A549 (cell line): ENCODE results near the gene LPIN2. TPM values are rescaled to one million over a fixed set of nuclear protein-coding genes. Genes with fewer than 3 reads are reported as not detected.

Experiments
- ATAC-seq, 2 experiments: fragments of 200-7000 bp in 1 of 2; fragments of >200 bp in 1 of 2; cut with Nextera tagmentation in 1 of 2; cut with Tn5 transposase in 1 of 2; 3 replicates each; pipeline versions ENCODE4 v1.8.0 to v1.9.1; 2018 to 2020; ENCODE audit warnings: mild to moderate bottlenecking in 1 of 2, moderate library complexity in 1 of 2
- CTCF ChIA-PET: fragments of 300-600 bp; sonication (Branson Sonifier 250); formaldehyde crosslinking; extraction: SDS; loops from one replicate; lab custom pipeline; 2021; ENCODE audit warnings: antibody characterized with exemption, inconsistent platforms; lab: Yijun Ruan, JAX
- POLR2A ChIA-PET: fragments of 350-600 bp; formaldehyde crosslinking; extraction: SDS; loops from one replicate; lab custom pipeline; 2021; ENCODE audit warnings: antibody characterized with exemption, inconsistent platforms; lab: Yijun Ruan, JAX
- DNase-seq, 2 experiments: peaks; one replicate each; pipeline versions ENCODE4 v3.0.0 to v3.0.0-alpha.2; 2011 to 2016; ENCODE audit warnings: low read depth in 1 of 2, low spot score in 1 of 2
- FAIRE-seq: peaks from 2 replicates; lab custom pipeline; 2011; peaks lifted over from hg19 to GRCh38; lab: Jason Lieb, UNC
- H3K27ac ChIP-seq, 2 experiments: fragments of >200 bp; sonication (Bioruptor Twin); formaldehyde crosslinking; 3 replicates each; pipeline ENCODE4 v1.5.1; 2016 to 2017
- H3K4me1 ChIP-seq: fragments of >200 bp; sonication (Bioruptor Twin); formaldehyde crosslinking; 3 replicates; pipeline ENCODE4 v1.6.1; 2016
- H3K4me2 ChIP-seq: fragments of >200 bp; sonication (Bioruptor Twin); formaldehyde crosslinking; 3 replicates; pipeline ENCODE4 v1.6.1; 2016
- H3K4me3 ChIP-seq: fragments of >200 bp; sonication (Bioruptor Twin); formaldehyde crosslinking; 3 replicates; pipeline ENCODE4 v1.5.1; 2016
- H3K9me3 ChIP-seq: fragments of >200 bp; sonication (Bioruptor Twin); formaldehyde crosslinking; 3 replicates; pipeline ENCODE4 v1.6.1; 2016
- ATOH8 ChIP-seq: fragments of 250-450 bp; sonication (Bioruptor Pico); IDR thresholded peaks from 2 replicates; pipeline ENCODE4 v1.5.0; 2020; ENCODE audit warnings: low read depth, mild to moderate bottlenecking, moderate library complexity
- BCL3 ChIP-seq: fragments of >200 bp; sonication (Bioruptor Twin); formaldehyde crosslinking; IDR thresholded peaks from 3 replicates; pipeline ENCODE4 v1.6.1; 2016
- BHLHE40 ChIP-seq: IDR thresholded peaks from 2 replicates; pipeline ENCODE4 v1.6.1; 2012; ENCODE audit warnings: low read depth, low read length, inconsistent platforms
- CBX2 ChIP-seq: fragments of 200-600 bp; sonication (generic); IDR thresholded peaks from 2 replicates; pipeline ENCODE4 v1.6.1; 2016; ENCODE audit warnings: low read depth, mild to moderate bottlenecking, borderline replicate concordance
- CBX8 ChIP-seq: fragments of 200-600 bp; sonication (generic); IDR thresholded peaks from 2 replicates; pipeline ENCODE4 v1.6.1; 2016
- CEBPB ChIP-seq, 2 experiments: fragments of >200 bp in 1 of 2; sonication (Bioruptor Twin) in 1 of 2; formaldehyde crosslinking in 1 of 2; IDR thresholded peaks; 2 replicates each; pipeline ENCODE4 v1.6.1; 2012 to 2016
- EHF ChIP-seq: fragments of 250-450 bp; sonication (Bioruptor Pico); IDR thresholded peaks from 2 replicates; pipeline ENCODE4 v1.5.0; 2020; ENCODE audit warnings: mild to moderate bottlenecking
- EHMT2 ChIP-seq: fragments of 200-600 bp; sonication (generic); IDR thresholded peaks from 2 replicates; pipeline ENCODE4 v1.6.1; 2016; ENCODE audit warnings: antibody characterized with exemption, low read depth, mild to moderate bottlenecking, moderate library complexity
- ESRRA ChIP-seq: fragments of 150-350 bp; IDR thresholded peaks from 2 replicates; pipeline ENCODE4 v1.6.1; 2014; ENCODE audit warnings: mild to moderate bottlenecking, low read length, borderline replicate concordance
- FOSL2 ChIP-seq, 2 experiments: fragments of 450-650 bp in 1 of 2; fragments of >200 bp in 1 of 2; sonication (Bioruptor Twin) in 1 of 2; formaldehyde crosslinking; IDR thresholded peaks; 2 replicates each; pipeline versions ENCODE4 v1.5.0 to v1.6.1; 2016 to 2020; ENCODE audit warnings: mild to moderate bottlenecking in 1 of 2, moderate library complexity in 1 of 2
- HDAC2 ChIP-seq: fragments of 200-600 bp; sonication (generic); IDR thresholded peaks from 2 replicates; pipeline ENCODE4 v1.6.1; 2016
- HMGXB4 ChIP-seq: fragments of 250-450 bp; sonication (Bioruptor Pico); IDR thresholded peaks from 2 replicates; pipeline ENCODE4 v1.5.0; 2021; ENCODE audit warnings: mild to moderate bottlenecking, moderate library complexity, borderline replicate concordance
- HOXA7 ChIP-seq: fragments of 250-450 bp; sonication (Bioruptor Pico); IDR thresholded peaks from 2 replicates; pipeline ENCODE4 v1.5.0; 2020; ENCODE audit warnings: mild to moderate bottlenecking, moderate library complexity
- KDM1A ChIP-seq: fragments of 200-600 bp; sonication (generic); IDR thresholded peaks from 2 replicates; pipeline ENCODE4 v1.6.1; 2016; ENCODE audit warnings: low read depth, mild to moderate bottlenecking
- MAZ ChIP-seq: fragments of 150-350 bp; IDR thresholded peaks from 2 replicates; pipeline ENCODE4 v1.6.1; 2014; ENCODE audit warnings: antibody characterized with exemption, low read depth, low read length, borderline replicate concordance
- MYC ChIP-seq: IDR thresholded peaks from 2 replicates; pipeline ENCODE4 v1.6.1; 2012; ENCODE audit warnings: mild to moderate bottlenecking, inconsistent platforms, low read length, improper control_type of control experiment, borderline replicate concordance
- NPAS2 ChIP-seq: fragments of 250-450 bp; sonication (Bioruptor Pico); IDR thresholded peaks from 2 replicates; pipeline ENCODE4 v1.8.0; 2022; ENCODE audit warnings: mild to moderate bottlenecking, moderate library complexity, borderline replicate concordance
- POLR2A ChIP-seq: IDR thresholded peaks from 2 replicates; pipeline ENCODE4 v1.6.1; 2012; ENCODE audit warnings: mild to moderate bottlenecking, low read length
- RCOR1 ChIP-seq: fragments of 150-350 bp; IDR thresholded peaks from 2 replicates; pipeline ENCODE4 v1.6.1; 2014; ENCODE audit warnings: antibody characterized with exemption, low read length, low read depth
- REST ChIP-seq: fragments of 200-600 bp; sonication (generic); IDR thresholded peaks from 2 replicates; pipeline ENCODE4 v1.6.1; 2016; ENCODE audit warnings: antibody characterized with exemption, mild to moderate bottlenecking, moderate library complexity
- SMC3 ChIP-seq: fragments of >200 bp; sonication (Bioruptor Twin); formaldehyde crosslinking; IDR thresholded peaks from 3 replicates; pipeline ENCODE4 v1.6.1; 2018; ENCODE audit warnings: inconsistent platforms
- SREBF2 ChIP-seq: fragments of 450-650 bp; IDR thresholded peaks from 2 replicates; pipeline ENCODE4 v1.6.1; 2014; ENCODE audit warnings: mild to moderate bottlenecking, moderate library complexity
- ZC3H11A ChIP-seq: fragments of 450-650 bp; IDR thresholded peaks from 2 replicates; pipeline ENCODE4 v1.6.1; 2014; ENCODE audit warnings: antibody characterized with exemption, mild to moderate bottlenecking
- WGBS: methylation state at CpG from one replicate; pipeline ENCODE4 v1.1.6; 2017; ENCODE audit errors: missing lambda C conversion rate; 5-methylcytosine and 5-hydroxymethylcytosine counted together
- polyA plus RNA-seq, 4 experiments: library from polyadenylated mRNA; depleted of rRNA in 3 of 4; stranded (reverse); fragments of >200 nt; fragmentation: RNase III in 1 of 4; extraction: RNeasy Plus Mini Kit Qiagen cat#74134 plus additional on column Dnase treatment in 1 of 4; gene quantifications; 2 replicates in 3 of 4; 3 replicates in 1 of 4; pipeline ENCODE4 v1.2.3, GENCODE V29; 2011 to 2017

Gene LPIN2
- polyA plus RNA-seq, 2 of the 4 experiments (the other 2 are of a cell fraction): 12.9 to 23.7 TPM

GRCh38 chr18:2967357-2967756 is 45.6 kb downstream of the LPIN2 start:
- no peak overlapping the region for H3K4me3 ChIP-seq
- H3K27ac ChIP-seq: no peak overlapping the region
- CTCF ChIA-PET: interaction anchor here (1.4 to 2.3 kb wide), 2 partner anchors 34 to 184 kb away, joined by 3 to 5 read pairs; no protein-coding TSS in a partner anchor
- no peak for DNase-seq
- TF ChIP-seq ZC3H11A (no peak), ATOH8 (no peak), NPAS2 (CRISPR knock-in tag) (no peak), HOXA7 (no peak)
- WGBS: 95% methylated on average over 11 of the region's 11 CpGs
- POLR2A ChIA-PET: interaction anchor here (0.6 kb wide), 1 partner anchor 30 kb away, joined by 5 read pairs; no protein-coding TSS in a partner anchor
- no peak overlapping the region for H3K4me2 ChIP-seq
- H3K4me1 ChIP-seq: no peaks in the 10 kb centered on the region
- ATAC-seq: no peak
- no peaks in the 10 kb centered on the region for H3K9me3 ChIP-seq
- no peak for FAIRE-seq

- POLR2A ChIA-PET: no interaction called here
- CTCF ChIA-PET: no interaction called here
- no peak for FAIRE-seq
- H3K4me3 ChIP-seq: no peak overlapping the region
- no peak for DNase-seq
- H3K27ac ChIP-seq: no peak overlapping the region
- H3K9me3 ChIP-seq: no peaks in the 10 kb centered on the region
- TF ChIP-seq HMGXB4 (CRISPR knock-in tag): no peak
- no peak for TF ChIP-seq SMC3
- no peak for TF ChIP-seq BCL3
- TF ChIP-seq CEBPB (IDR thresholded peaks at IDR 0.05): no peak
- no peak for TF ChIP-seq MAZ
- TF ChIP-seq POLR2A: no peak
- TF ChIP-seq BHLHE40: no peak
- TF ChIP-seq SREBF2: no peak
- ATAC-seq: no peak
- no peaks in the 10 kb centered on the region for H3K4me1 ChIP-seq
- WGBS: 90% methylated on average over 4 of the region's 4 CpGs
- H3K4me2 ChIP-seq: no peak overlapping the region
Measured at GRCh38 chr18:2966560-2966959, 46.4 kb downstream of the LPIN2 start.

GRCh38 chr18:2965797-2966196 is 47.1 kb downstream of the LPIN2 start:
- H3K4me2 ChIP-seq: no peak overlapping the region
- ChIA-PET CTCF (interaction anchor here (1.1 kb wide), 1 partner anchor 18 kb away, joined by 3 read pairs; no protein-coding TSS in a partner anchor), POLR2A (no interaction called here)
- FAIRE-seq (no peak), DNase-seq (no peak), ATAC-seq (no peak)
- H3K4me1 ChIP-seq: no peaks in the 10 kb centered on the region
- no peak overlapping the region for H3K27ac ChIP-seq
- no peak overlapping the region for H3K4me3 ChIP-seq
- 95% methylated on average over 4 of the region's 4 CpGs for WGBS
- TF ChIP-seq HMGXB4 (CRISPR knock-in tag) (no peak), ATOH8 (no peak), MAZ (no peak), EHF (CRISPR knock-in tag) (no peak), RCOR1 (no peak), REST (no peak), SMC3 (no peak), HDAC2 (no peak), FOSL2 (IDR thresholded peaks at IDR 0.05) (no peak), FOSL2 (CRISPR knock-in tag; IDR thresholded peaks at IDR 0.05) (no peak), MYC (no peak), CBX2 (no peak), NPAS2 (CRISPR knock-in tag) (no peak), EHMT2 (no peak), CBX8 (no peak), ESRRA (no peak), KDM1A (no peak)
- no peaks in the 10 kb centered on the region for H3K9me3 ChIP-seq
